Measurements from ENCODE around the gene DHRS13.

GRCh38 chr17:28944862-28945741 is 42.2 kb upstream of the DHRS13 start:
- TF ChIP-seq CTCF (IDR thresholded peaks at IDR 0.05): no peak
- TF ChIP-seq ZFX (IDR thresholded peaks at IDR 0.05; ENCODE audit: borderline replicate concordance): no peak

Data from 22Rv1 (cell line).